ENCODE measurements around the gene ANKS1B.

ANKS1B gene

GRCh38 chr12:99265648-99266047 is 719.1 kb downstream of the ANKS1B start (continued):
- no peak for TF ChIP-seq TCF4 (CRISPR knock-in tag; IDR thresholded peaks at IDR 0.05; ENCODE audit: borderline replicate concordance)
- no peak for TF ChIP-seq ZFP30 (CRISPR knock-in tag; IDR thresholded peaks at IDR 0.05)
- no peak for TF ChIP-seq OSR1 (CRISPR knock-in tag; IDR thresholded peaks at IDR 0.05)
- no peak for TF ChIP-seq TSHZ2 (CRISPR knock-in tag; IDR thresholded peaks at IDR 0.05)
- no peak for TF ChIP-seq ZNF565 (CRISPR knock-in tag; conservative IDR thresholded peaks at IDR 0.05; ENCODE audit: low read depth)
- TF ChIP-seq ZNF8 (CRISPR knock-in tag; IDR thresholded peaks at IDR 0.05), result no peak
- no peak for TF ChIP-seq TOX (CRISPR knock-in tag; IDR thresholded peaks at IDR 0.05; ENCODE audit: borderline replicate concordance)

- ATAC-seq, result no peak
- no peak for TF ChIP-seq BACH2 (CRISPR knock-in tag; IDR thresholded peaks at IDR 0.05; ENCODE audit: borderline replicate concordance)
- no peak for TF ChIP-seq ZFP30 (CRISPR knock-in tag; IDR thresholded peaks at IDR 0.05)
- no peak for TF ChIP-seq TCF4 (CRISPR knock-in tag; IDR thresholded peaks at IDR 0.05; ENCODE audit: borderline replicate concordance)
- TF ChIP-seq ZNF565 (CRISPR knock-in tag; conservative IDR thresholded peaks at IDR 0.05; ENCODE audit: low read depth), result no peak
- TF ChIP-seq TOX (CRISPR knock-in tag; IDR thresholded peaks at IDR 0.05; ENCODE audit: borderline replicate concordance), result no peak
- no peak for TF ChIP-seq ARNTL (CRISPR knock-in tag; IDR thresholded peaks at IDR 0.05; ENCODE audit: borderline replicate concordance, low read depth)
- TF ChIP-seq POU6F1 (CRISPR knock-in tag; IDR thresholded peaks at IDR 0.05; ENCODE audit: borderline replicate concordance, low read depth), result no peak
- no peak for TF ChIP-seq TSHZ2 (CRISPR knock-in tag; IDR thresholded peaks at IDR 0.05)
- no peak for TF ChIP-seq ZNF8 (CRISPR knock-in tag; IDR thresholded peaks at IDR 0.05)
- no peak for TF ChIP-seq CSDC2 (CRISPR knock-in tag; IDR thresholded peaks at IDR 0.05)
- TF ChIP-seq OSR1 (CRISPR knock-in tag; IDR thresholded peaks at IDR 0.05), result no peak
- no peak for TF ChIP-seq CSRNP3 (CRISPR knock-in tag; IDR thresholded peaks at IDR 0.05)
- no peak for TF ChIP-seq SNAI2 (CRISPR knock-in tag; IDR thresholded peaks at IDR 0.05)
These were observed 723.5 kb downstream of the ANKS1B start for GRCh38 chr12:99261256-99261655.

GRCh38 chr12:99260456-99260996 is 724.2 kb downstream of the ANKS1B start:
- ATAC-seq, result no peak
- no peak for TF ChIP-seq ZNF70 (CRISPR knock-in tag; IDR thresholded peaks at IDR 0.05)
- TF ChIP-seq ZC3H10 (CRISPR knock-in tag; IDR thresholded peaks at IDR 0.05), result no peak
- no peak for TF ChIP-seq RARB (CRISPR knock-in tag; IDR thresholded peaks at IDR 0.05)
- TF ChIP-seq ISL1 (CRISPR knock-in tag; IDR thresholded peaks at IDR 0.05), result no peak

GRCh38 chr12:99259040-99259934 is 725.4 kb downstream of the ANKS1B start:
- no peak for ATAC-seq
- TF ChIP-seq ARNTL (CRISPR knock-in tag; IDR thresholded peaks at IDR 0.05; ENCODE audit: borderline replicate concordance, low read depth) (no peak), RARB (CRISPR knock-in tag; IDR thresholded peaks at IDR 0.05) (no peak), ZNF8 (CRISPR knock-in tag; IDR thresholded peaks at IDR 0.05) (no peak), TSHZ2 (CRISPR knock-in tag; IDR thresholded peaks at IDR 0.05) (no peak), CREB5 (CRISPR knock-in tag; IDR thresholded peaks at IDR 0.05; ENCODE audit: low read depth) (no peak), TCF4 (CRISPR knock-in tag; IDR thresholded peaks at IDR 0.05; ENCODE audit: borderline replicate concordance) (no peak), ISL1 (CRISPR knock-in tag; IDR thresholded peaks at IDR 0.05) (no peak), TOX (CRISPR knock-in tag; IDR thresholded peaks at IDR 0.05; ENCODE audit: borderline replicate concordance) (no peak), GLIS3 (CRISPR knock-in tag; IDR thresholded peaks at IDR 0.05) (no peak)
